GM13977 (cell line): Measurements from ENCODE around the gene APBB2.
"Not testable (repeated sequence)": the region's sequence is repeated elsewhere in the genome, so short reads cannot be mapped to it uniquely, and the experiment has no call there.

ENCODE experiments used
- DNase-seq: peaks from one replicate; pipeline ENCODE4 v3.0.0; 2012; ENCODE audit warnings: low spot score
- CTCF ChIP-seq: IDR thresholded peaks from 2 replicates; pipeline ENCODE4 v1.5.1; 2012; ENCODE audit warnings: mild to moderate bottlenecking, control low read depth; ENCODE audit not compliant: insufficient read depth; ENCODE audit errors: extremely low read depth, missing control alignments
- in situ Hi-C: fragments of 300-500 bp; cut with MboI; formaldehyde crosslinking; loops from one replicate; pipeline ENCODE4 v1.12.0; 2022; ENCODE audit warnings: low sequenced_read_pairs, low pct_unique_long_range_greater_than_20kb, mixed read lengths, inconsistent platforms; ENCODE audit not compliant: unreplicated experiment

APBB2 gene

GRCh38 chr4:40909363-40909876, 304.9 kb downstream of the APBB2 start:
- TF ChIP-seq CTCF, result no peak
- in situ Hi-C loops, result no loop called here
- no peak for DNase-seq

- TF ChIP-seq CTCF, result peak; percentile 92
- in situ Hi-C loops, result no loop called here
- DNase-seq, result peak; percentile 82
Measured at GRCh38 chr4:40908702-40909362, 305.5 kb downstream of the APBB2 start.

GRCh38 chr4:40908297-40908696, 306.0 kb downstream of the APBB2 start:
- no peak for DNase-seq
- TF ChIP-seq CTCF, result no peak
- in situ Hi-C loops, result no loop called here

- DNase-seq, result no peak
- TF ChIP-seq CTCF, result no peak
- in situ Hi-C loops, result no loop called here
Measured at GRCh38 chr4:40905414-40905813, 308.9 kb downstream of the APBB2 start.

- in situ Hi-C loops, DNase-seq: not testable (repeated sequence)
Measured at GRCh38 chr4:40900531-40900930, 313.8 kb downstream of the APBB2 start.

- in situ Hi-C loops, result no loop called here
- DNase-seq, result peak; percentile 79
- TF ChIP-seq CTCF, result peak; percentile 86
Measured at GRCh38 chr4:40897557-40898203, 316.7 kb downstream of the APBB2 start.

GRCh38 chr4:40890764-40891163, 323.6 kb downstream of the APBB2 start:
- no peak for TF ChIP-seq CTCF
- DNase-seq, result no peak
- in situ Hi-C loops, result no loop called here
